Erythroblast (primary cell): Measurements from ENCODE around the gene GORASP2.

ENCODE experiments used
- GATA1 ChIP-seq: IDR thresholded peaks from 2 replicates; pipeline ENCODE4 v1.6.1; 2011; ENCODE audit warnings: low read depth, mild to moderate bottlenecking, control low read depth, low read length, moderate library complexity
- POLR2A ChIP-seq: IDR thresholded peaks from 2 replicates; pipeline ENCODE4 v1.6.1; 2011; ENCODE audit warnings: mild to moderate bottlenecking, low read length

DNA sequence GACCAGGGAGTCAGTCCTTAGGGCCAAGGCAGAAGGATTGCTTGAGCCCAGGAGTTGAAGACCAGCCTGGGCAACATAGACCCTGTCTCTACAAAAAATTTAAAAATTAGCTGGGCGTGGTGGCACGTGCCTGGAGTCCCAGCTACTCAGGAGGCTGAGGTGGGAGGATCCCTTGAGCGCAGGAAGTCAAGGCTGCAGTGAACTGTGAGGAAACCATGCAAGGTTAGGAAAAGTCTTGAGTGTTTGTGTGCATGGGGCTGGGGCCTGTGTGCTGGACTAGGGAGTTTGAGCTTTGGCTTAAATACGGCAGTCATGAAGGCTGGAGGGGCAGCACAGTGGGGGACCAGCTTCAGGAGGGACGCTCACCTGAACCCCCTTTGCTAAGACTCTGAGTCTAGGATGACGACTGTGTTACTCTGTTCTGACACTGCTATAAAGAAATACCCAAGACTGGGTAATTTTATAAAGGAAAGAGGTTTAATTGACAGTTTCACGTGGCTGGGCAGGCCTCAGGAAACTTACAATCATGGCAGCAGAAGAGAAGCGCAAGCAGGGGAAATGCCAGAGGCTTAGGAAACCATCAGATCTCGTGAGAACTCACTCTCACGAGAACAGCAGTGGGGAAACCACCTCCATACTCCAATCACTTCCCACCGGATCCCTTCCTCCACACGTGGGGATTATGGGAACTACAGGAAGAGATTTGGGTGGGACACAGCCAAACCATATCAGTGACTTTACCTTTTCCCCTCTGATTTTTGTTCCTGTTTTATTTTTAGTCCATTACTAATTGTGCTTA lies 39.4 kb downstream of the GORASP2 start:
- TF ChIP-seq POLR2A (no peak), GATA1 (no peak)
